NCI-H2029 (cell line): ENCODE data around the gene PCDHB5.
"Not testable (repeated sequence)": the region's sequence is repeated elsewhere in the genome, so short reads cannot be mapped to it uniquely, and the experiment has no call there.

ENCODE experiments used
- DNase-seq: peaks from one replicate; lab custom pipeline; 2025; lab: John Stamatoyannopoulos, UW

Gene PCDHB5

GRCh38 chr5:141152096-141152495, 17.1 kb downstream of the PCDHB5 start:
- DNase-seq = not testable (repeated sequence)

GRCh38 chr5:141155540-141156374, 20.8 kb downstream of the PCDHB5 start:
- DNase-seq = no peak

GRCh38 chr5:141157356-141157755, 22.4 kb downstream of the PCDHB5 start:
- DNase-seq = not testable (repeated sequence)

DNA sequence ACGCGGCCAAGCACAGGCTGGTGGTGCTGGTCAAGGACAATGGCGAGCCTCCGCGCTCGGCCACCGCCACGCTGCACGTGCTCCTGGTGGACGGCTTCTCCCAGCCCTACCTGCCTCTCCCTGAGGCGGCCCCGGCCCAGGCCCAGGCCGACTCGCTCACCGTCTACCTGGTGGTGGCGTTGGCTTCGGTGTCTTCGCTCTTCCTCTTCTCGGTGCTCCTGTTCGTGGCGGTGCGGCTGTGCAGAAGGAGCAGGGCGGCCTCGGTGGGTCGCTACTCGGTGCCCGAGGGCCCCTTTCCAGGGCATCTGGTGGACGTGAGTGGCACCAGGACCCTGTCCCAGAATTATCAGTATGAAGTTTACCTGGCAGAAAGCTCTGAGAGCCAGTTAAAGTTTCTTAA, 22.9 kb downstream of the PCDHB5 start:
- not testable (repeated sequence) for DNase-seq

DNA sequence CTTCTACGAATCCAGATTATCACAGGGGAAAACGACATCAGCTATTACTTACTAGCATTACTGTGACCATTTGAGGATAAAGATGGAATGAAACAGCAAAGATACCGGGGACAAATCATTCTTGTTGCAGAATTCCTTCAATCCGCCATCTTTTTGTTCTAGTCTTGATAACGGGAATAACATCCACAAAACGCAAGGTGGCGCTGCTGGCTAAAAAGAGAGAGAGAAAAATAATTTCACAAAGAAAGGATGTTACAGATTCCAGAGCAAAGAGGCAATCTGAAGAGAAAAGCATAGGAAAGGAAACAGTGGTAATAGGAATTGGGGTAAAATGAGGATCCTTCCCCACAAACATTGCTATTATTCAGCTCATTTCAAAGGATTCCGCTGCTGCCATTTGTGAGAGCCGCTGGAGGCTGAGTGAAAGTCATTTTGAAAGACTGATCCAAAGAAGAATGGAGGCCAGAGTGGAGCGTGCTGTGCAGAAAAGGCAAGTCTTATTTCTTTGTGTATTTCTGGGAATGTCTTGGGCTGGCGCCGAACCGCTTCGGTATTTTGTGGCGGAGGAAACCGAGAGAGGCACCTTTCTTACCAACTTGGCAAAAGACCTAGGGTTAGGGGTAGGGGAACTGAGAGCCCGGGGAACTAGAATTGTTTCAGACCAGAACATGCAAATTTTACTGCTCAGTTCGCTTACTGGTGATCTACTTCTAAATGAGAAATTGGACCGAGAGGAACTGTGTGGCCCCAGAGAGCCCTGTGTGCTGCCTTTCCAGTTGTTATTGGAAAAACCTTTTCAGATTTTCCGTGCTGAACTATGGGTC, 37.6 kb downstream of the PCDHB5 start, which contains the start of gene PCDHB7:
Gene PCDHB7, plus strand, starts transcription at position 264 of the 824 bp plus-strand sequence. Its CDS starts 192 bp downstream, at position 456.
- peak; percentile 18 for DNase-seq

GRCh38 chr5:141174291-141175104, 39.5 kb downstream of the PCDHB5 start:
- DNase-seq = not testable (repeated sequence)

DNA sequence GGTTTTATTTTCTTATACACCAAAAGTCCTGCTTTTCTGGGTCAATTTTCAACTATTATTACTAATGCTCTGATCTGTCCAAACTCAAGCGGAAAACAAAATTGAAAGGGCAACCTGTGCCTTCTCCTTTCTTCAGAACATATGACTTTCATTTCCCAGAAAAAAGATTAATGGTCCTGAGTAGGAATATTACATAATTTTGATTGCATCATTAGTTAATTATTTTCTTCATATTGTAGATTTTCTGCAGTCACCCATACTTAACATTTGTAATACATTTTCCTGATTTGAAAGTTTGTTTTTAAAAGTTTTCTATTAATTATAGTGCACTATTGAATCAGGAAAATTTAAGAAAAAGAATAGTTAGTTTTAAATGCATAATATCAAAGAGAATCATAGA, 40.9 kb downstream of the PCDHB5 start:
- DNase-seq = no peak

DNA sequence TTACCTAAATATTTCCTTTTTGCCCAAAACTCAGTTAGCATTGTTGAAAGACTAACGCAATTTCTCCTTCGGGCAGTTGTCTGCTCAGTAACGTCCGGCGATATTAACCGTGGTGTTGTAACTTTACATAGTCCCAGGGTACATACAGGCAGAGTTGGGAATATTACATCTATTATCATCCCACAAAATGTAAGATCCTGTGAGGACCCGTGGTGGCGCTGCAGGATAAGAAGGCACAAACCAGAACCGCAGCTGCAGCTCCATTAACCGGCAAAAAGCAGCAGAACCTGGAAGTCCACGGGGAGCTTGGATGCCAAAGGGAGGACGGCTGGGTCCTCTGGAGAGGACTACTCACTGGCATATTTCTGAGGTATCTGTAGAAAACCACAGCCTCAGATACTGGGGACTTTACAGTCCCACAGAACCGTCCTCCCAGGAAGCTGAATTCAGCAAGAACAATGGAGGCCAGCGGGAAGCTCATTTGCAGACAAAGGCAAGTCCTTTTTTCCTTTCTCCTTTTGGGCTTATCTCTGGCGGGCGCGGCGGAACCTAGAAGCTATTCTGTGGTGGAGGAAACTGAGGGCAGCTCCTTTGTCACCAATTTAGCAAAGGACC, 42.7 kb downstream of the PCDHB5 start, which contains the start of gene PCDHB8:
Gene PCDHB8, plus strand, starts transcription at position 214 of the 615 bp plus-strand sequence. Its CDS starts 245 bp downstream, at position 459.
- DNase-seq = not testable (repeated sequence)

DNA sequence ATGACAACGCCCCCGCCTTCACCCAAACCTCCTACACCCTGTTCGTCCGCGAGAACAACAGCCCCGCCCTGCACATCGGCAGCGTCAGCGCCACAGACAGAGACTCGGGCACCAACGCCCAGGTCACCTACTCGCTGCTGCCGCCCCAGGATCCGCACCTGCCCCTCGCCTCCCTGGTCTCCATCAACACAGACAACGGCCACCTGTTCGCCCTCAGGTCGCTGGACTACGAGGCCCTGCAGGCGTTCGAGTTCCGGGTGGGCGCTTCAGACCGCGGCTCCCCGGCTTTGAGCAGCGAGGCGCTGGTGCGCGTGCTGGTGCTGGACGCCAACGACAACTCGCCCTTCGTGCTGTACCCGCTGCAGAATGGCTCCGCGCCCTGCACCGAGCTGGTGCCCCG, 44.4 kb downstream of the PCDHB5 start:
- DNase-seq = not testable (repeated sequence)

GRCh38 chr5:141179876-141180275, 44.9 kb downstream of the PCDHB5 start:
- not testable (repeated sequence) for DNase-seq

- DNase-seq = no peak
Observed at GRCh38 chr5:141180313-141180712, 45.3 kb downstream of the PCDHB5 start.

- peak; percentile 54 for DNase-seq
Observed at GRCh38 chr5:141182248-141182647, 47.2 kb downstream of the PCDHB5 start, which contains the start of gene PCDHB16. TSS of gene PCDHB16 (plus strand) at chr5:141182387. CDS start at chr5:141182560, 173 bp downstream.

DNA sequence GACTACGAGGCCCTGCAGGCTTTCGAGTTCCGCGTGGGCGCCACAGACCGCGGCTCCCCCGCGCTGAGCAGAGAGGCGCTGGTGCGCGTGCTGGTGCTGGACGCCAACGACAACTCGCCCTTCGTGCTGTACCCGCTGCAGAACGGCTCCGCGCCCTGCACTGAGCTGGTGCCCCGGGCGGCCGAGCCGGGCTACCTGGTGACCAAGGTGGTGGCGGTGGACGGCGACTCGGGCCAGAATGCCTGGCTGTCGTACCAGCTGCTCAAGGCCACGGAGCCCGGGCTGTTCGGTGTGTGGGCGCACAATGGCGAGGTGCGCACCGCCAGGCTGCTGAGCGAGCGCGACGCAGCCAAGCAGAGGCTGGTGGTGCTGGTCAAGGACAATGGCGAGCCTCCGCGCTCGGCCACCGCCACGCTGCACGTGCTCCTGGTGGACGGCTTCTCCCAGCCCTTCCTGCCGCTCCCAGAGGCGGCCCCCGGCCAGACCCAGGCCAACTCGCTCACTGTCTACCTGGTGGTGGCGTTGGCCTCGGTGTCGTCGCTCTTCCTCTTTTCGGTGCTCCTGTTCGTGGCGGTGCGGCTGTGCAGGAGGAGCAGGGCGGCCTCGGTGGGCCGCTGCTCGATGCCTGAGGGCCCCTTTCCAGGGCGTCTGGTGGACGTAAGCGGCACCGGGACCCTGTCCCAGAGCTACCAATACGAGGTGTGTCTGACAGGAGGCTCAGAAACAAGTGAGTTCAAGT, 49.3 kb downstream of the PCDHB5 start:
- DNase-seq = not testable (repeated sequence)

DNA sequence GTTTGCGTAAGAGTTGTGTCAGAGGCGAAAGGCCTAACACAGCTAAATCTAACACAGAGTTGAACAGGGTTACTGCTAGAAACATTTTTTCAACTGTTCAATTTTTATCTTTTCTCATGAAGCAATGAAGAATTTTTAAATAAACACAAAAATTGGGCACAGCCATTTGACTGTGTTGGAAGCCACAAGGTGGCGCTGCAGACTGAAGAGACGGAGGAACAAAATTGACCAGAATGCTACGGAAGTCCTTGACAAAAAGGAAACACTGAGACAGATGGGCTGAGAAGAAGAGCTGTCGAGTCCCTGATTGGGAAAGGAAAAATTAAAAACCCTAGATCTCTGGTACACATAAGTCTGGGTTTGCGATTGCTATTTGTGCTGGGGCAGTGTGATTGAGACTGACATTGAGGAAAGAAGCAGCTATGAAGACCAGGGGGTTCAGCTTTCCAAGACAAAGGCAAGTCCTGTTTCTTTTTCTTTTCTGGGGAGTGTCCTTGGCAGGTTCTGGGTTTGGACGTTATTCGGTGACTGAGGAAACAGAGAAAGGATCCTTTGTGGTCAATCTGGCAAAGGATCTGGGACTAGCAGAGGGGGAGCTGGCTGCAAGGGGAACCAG, 52.0 kb downstream of the PCDHB5 start, which contains the start of gene PCDHB9:
Gene PCDHB9, plus strand, starts transcription at position 265 of the 616 bp plus-strand sequence. Its CDS starts 158 bp downstream, at position 423.
- DNase-seq = peak; percentile 29
